ENCODE measurements around the gene KAZALD1. TPM values are rescaled to one million over a fixed set of nuclear protein-coding genes. Genes with fewer than 3 reads are reported as not detected.

Gene KAZALD1
- total RNA-seq, 1 experiment from 2014 or later, result 24.9 TPM

- CTCF ChIA-PET, result interaction anchor here (0.5 to 1.0 kb wide), 6 partner anchors 31 to 123 kb away, joined by 3 to 5 read pairs (median 3); no protein-coding TSS in a partner anchor
- intact Hi-C loops (cut with micrococcal nuclease), result no loop called here
- Histone ChIP-seq H3K4me1 (ENCODE audit: insufficient read depth, low read length) (peaks cover 51% of the 10 kb centered on the region), H3K36me3 (ENCODE audit: low read depth, low read length) (no peaks in the 10 kb centered on the region), H3F3A (ENCODE audit: low read length, unreplicated experiment) (peaks cover 6% of the 10 kb centered on the region), H4K20me1 (ENCODE audit: low read length) (no peaks in the 10 kb centered on the region), H3K27ac (ENCODE audit: low read length) (peak overlapping the region; percentile 67), H3K4me2 (ENCODE audit: low read length) (peak overlapping the region; percentile 74), H3K9me2 (replicated peaks; ENCODE audit: low read length) (no peaks in the 10 kb centered on the region), H3K9me3 (ENCODE audit: low read length) (no peaks in the 10 kb centered on the region), H2AFZ (ENCODE audit: low read length) (peak overlapping the region; percentile 56), H3K9ac (ENCODE audit: low read length) (no peak overlapping the region), H3K79me2 (ENCODE audit: low read length) (no peaks in the 10 kb centered on the region), H3K4me3 (ENCODE audit: low read length) (peak overlapping the region; percentile 32; the same call in 1 of the 2 replicates), H3K27me3 (ENCODE audit: low read length) (no peaks in the 10 kb centered on the region)
- ATAC-seq, result peak; percentile 67
- BruUV-seq (replicated peaks), result no TSS peak
- TF ChIP-seq CTCF (conservative IDR thresholded peaks at IDR 0.05; ENCODE audit: low read depth, low read length), result no peak
- TF ChIP-seq EZH2phosphoT487 (IDR thresholded peaks at IDR 0.05; ENCODE audit: borderline replicate concordance, low read length), result no peak
- POLR2A ChIA-PET (ENCODE audit: unreplicated experiment), result interaction anchor here (0.5 to 0.8 kb wide), 2 partner anchors 50 to 340 kb away, joined by 6 to 7 read pairs; no protein-coding TSS in a partner anchor
- peak; percentile 74 for DNase-seq
Observed at GRCh38 chr10:101091546-101092290, 29.9 kb downstream of the KAZALD1 start.

- TF ChIP-seq EZH2 (IDR thresholded peaks at IDR 0.05; ENCODE audit: low read length, unreplicated experiment), result no peak
- no peak for TF ChIP-seq EZH2phosphoT487 (IDR thresholded peaks at IDR 0.05; ENCODE audit: borderline replicate concordance, low read length)
- TF ChIP-seq CTCF (conservative IDR thresholded peaks at IDR 0.05; ENCODE audit: low read depth, low read length), result no peak
- Histone ChIP-seq H3K4me1 (ENCODE audit: insufficient read depth, low read length) (peaks cover 51% of the 10 kb centered on the region), H3K9me3 (ENCODE audit: low read length) (no peaks in the 10 kb centered on the region), H3K79me2 (ENCODE audit: low read length) (no peaks in the 10 kb centered on the region), H3K27me3 (ENCODE audit: low read length) (no peaks in the 10 kb centered on the region), H2AFZ (ENCODE audit: low read length) (no peak overlapping the region), H3K4me2 (ENCODE audit: low read length) (no peak overlapping the region; the same call in 1 of the 2 replicates), H4K20me1 (ENCODE audit: low read length) (no peaks in the 10 kb centered on the region), H3K36me3 (ENCODE audit: low read depth, low read length) (no peaks in the 10 kb centered on the region), H3K4me3 (ENCODE audit: low read length) (no peak overlapping the region), H3F3A (ENCODE audit: low read length, unreplicated experiment) (peaks cover 6% of the 10 kb centered on the region), H3K9ac (ENCODE audit: low read length) (no peak overlapping the region), H3K9me2 (replicated peaks; ENCODE audit: low read length) (no peaks in the 10 kb centered on the region), H3K27ac (ENCODE audit: low read length) (no peak overlapping the region)
- ChIA-PET POLR2A (ENCODE audit: unreplicated experiment) (no interaction called here), CTCF (interaction anchor here (0.6 kb wide), 1 partner anchor 27 kb away, joined by 3 read pairs; no protein-coding TSS in a partner anchor)
- intact Hi-C loops (cut with micrococcal nuclease), result no loop called here
- DNase-seq (peak; percentile 17), ATAC-seq (peak; percentile 32)
- BruUV-seq (replicated peaks), result no TSS peak
Observed at GRCh38 chr10:101092881-101093354, 31.1 kb downstream of the KAZALD1 start.
